SK-MEL-5 (cell line): ENCODE data around the gene HIPK2. TPM values are rescaled to one million over a fixed set of nuclear protein-coding genes. Genes with fewer than 3 reads are reported as not detected.
"Not testable (repeated sequence)": the region's sequence is repeated elsewhere in the genome, so short reads cannot be mapped to it uniquely, and the experiment has no call there.

Source experiments
- DNase-seq: peaks from one replicate; pipeline ENCODE4 v3.0.0-alpha.2; 2016; ENCODE audit warnings: low read depth, low spot score
- in situ Hi-C: cut with HindIII; loops from 2 replicates; pipeline ENCODE4 v1.10.0; 2016; ENCODE audit warnings: low sequenced_read_pairs, high pct_unique_total_duplicates, low pct_unique_long_range_greater_than_20kb
- total RNA-seq: library from RNA; depleted of rRNA; stranded (reverse); fragments of >200 nt; shearing (Covaris generic); gene quantifications from 2 replicates; pipeline ENCODE4 v1.2.3, GENCODE V29; 2014

HIPK2 gene
- total RNA-seq, 1 experiment from 2014 or later, result 16.1 TPM

GRCh38 chr7:139566736-139567646 lies 210.8 kb downstream of the HIPK2 start:
- in situ Hi-C loops, result no loop called here
- DNase-seq, result no peak

GRCh38 chr7:139566075-139566474 lies 211.7 kb downstream of the HIPK2 start:
- no peak for DNase-seq
- in situ Hi-C loops, result no loop called here

GRCh38 chr7:139563856-139564255 lies 213.9 kb downstream of the HIPK2 start:
- in situ Hi-C loops, result no loop called here
- DNase-seq, result no peak

GRCh38 chr7:139562961-139563565 lies 214.7 kb downstream of the HIPK2 start:
- no peak for DNase-seq
- in situ Hi-C loops, result no loop called here

GRCh38 chr7:139562491-139562890 lies 215.3 kb downstream of the HIPK2 start:
- DNase-seq, result no peak
- in situ Hi-C loops, result no loop called here

- no peak for DNase-seq
- in situ Hi-C loops, result no loop called here
These were observed 217.1 kb downstream of the HIPK2 start for GRCh38 chr7:139560678-139561077.

GRCh38 chr7:139560199-139560598 lies 217.6 kb downstream of the HIPK2 start:
- in situ Hi-C loops, result no loop called here

GRCh38 chr7:139559364-139560105 lies 218.3 kb downstream of the HIPK2 start:
- DNase-seq, result no peak
- in situ Hi-C loops, result no loop called here

More at GRCh38 chr7:139560199-139560598, 217.6 kb downstream of the HIPK2 start:
- no peak for DNase-seq

- DNase-seq, result peak; percentile 40
- in situ Hi-C loops, result no loop called here
These were observed 219.8 kb downstream of the HIPK2 start for GRCh38 chr7:139557857-139558581.

GRCh38 chr7:139553991-139554700 lies 223.7 kb downstream of the HIPK2 start:
- DNase-seq, in situ Hi-C loops: not testable (repeated sequence)

- DNase-seq, result peak; percentile 53
- in situ Hi-C loops, result no loop called here
These were observed 229.3 kb downstream of the HIPK2 start for GRCh38 chr7:139548302-139549028.

- in situ Hi-C loops, result no loop called here
- no peak for DNase-seq
These were observed 233.2 kb downstream of the HIPK2 start for GRCh38 chr7:139544645-139545044.

- DNase-seq, result no peak
- in situ Hi-C loops, result no loop called here
These were observed 233.8 kb downstream of the HIPK2 start for GRCh38 chr7:139543801-139544603.

- DNase-seq, result no peak
- in situ Hi-C loops, result no loop called here
These were observed 235.3 kb downstream of the HIPK2 start for GRCh38 chr7:139542308-139543151.
